Measurements from ENCODE around the gene DDX20. TPM values are rescaled to one million over a fixed set of nuclear protein-coding genes. Genes with fewer than 3 reads are reported as not detected.

Gene DDX20
- total RNA-seq, 1 experiment from 2014 or later = 22.2 TPM

- no peak overlapping the region for H3K4me2 ChIP-seq (ENCODE audit: low read length)
- CTCF ChIA-PET = interaction anchor here (0.7 to 2.2 kb wide), 2 partner anchors 20 to 54 kb away, joined by 4 to 12 read pairs; no protein-coding TSS in a partner anchor
- no peak overlapping the region for H3K9ac ChIP-seq (ENCODE audit: low read length)
- no TSS peak for BruUV-seq (replicated peaks)
- no peaks in the 10 kb centered on the region for H3K9me3 ChIP-seq (ENCODE audit: low read length)
- TF ChIP-seq EZH2phosphoT487 (IDR thresholded peaks at IDR 0.05; ENCODE audit: borderline replicate concordance, low read length) = no peak
- no peak for TF ChIP-seq EZH2 (IDR thresholded peaks at IDR 0.05; ENCODE audit: low read length, unreplicated experiment)
- TF ChIP-seq CTCF (conservative IDR thresholded peaks at IDR 0.05; ENCODE audit: low read depth, low read length) = no peak
- no peak overlapping the region for H2AFZ ChIP-seq (ENCODE audit: low read length)
- H3K9me2 ChIP-seq (replicated peaks; ENCODE audit: low read length) = no peaks in the 10 kb centered on the region
- ATAC-seq = no peak
- POLR2A ChIA-PET (ENCODE audit: unreplicated experiment) = interaction anchor here (0.7 kb wide), 1 partner anchor 11 kb away, joined by 4 read pairs; no protein-coding TSS in a partner anchor
- peaks cover 17% of the 10 kb centered on the region; the same call in 1 of the 2 replicates for H3K36me3 ChIP-seq (ENCODE audit: low read depth, low read length)
- H3K4me1 ChIP-seq (ENCODE audit: insufficient read depth, low read length) = no peaks in the 10 kb centered on the region
- H4K20me1 ChIP-seq (ENCODE audit: low read length) = 0 out of 2 replicates have a peak, but pooled peaks cover 8% of the 10 kb centered on the region
- H3K4me3 ChIP-seq (ENCODE audit: low read length) = no peak overlapping the region
- H3K79me2 ChIP-seq (ENCODE audit: low read length) = no peaks in the 10 kb centered on the region
- H3F3A ChIP-seq (ENCODE audit: low read length, unreplicated experiment) = no peaks in the 10 kb centered on the region
- DNase-seq = no peak
- no peaks in the 10 kb centered on the region for H3K27me3 ChIP-seq (ENCODE audit: low read length)
- no peak overlapping the region for H3K27ac ChIP-seq (ENCODE audit: low read length)
- intact Hi-C loops (cut with micrococcal nuclease) = loop anchor here (2.0 to 5.0 kb wide), 4 partner anchors 111 to 541 kb away; partner anchors contain the start of gene CHI3L2
Observed at GRCh38 chr1:111768023-111768422, 12.3 kb downstream of the DDX20 start.

GRCh38 chr1:111768625-111769024 is 12.9 kb downstream of the DDX20 start:
- no peak overlapping the region for H3K4me2 ChIP-seq (ENCODE audit: low read length)

More at GRCh38 chr1:111768625-111769024, 12.9 kb downstream of the DDX20 start:
- H3K79me2 ChIP-seq (ENCODE audit: low read length) = no peaks in the 10 kb centered on the region
- no peak overlapping the region for H3K27ac ChIP-seq (ENCODE audit: low read length)
- CTCF ChIA-PET = interaction anchor here (0.6 to 2.2 kb wide), 3 partner anchors 20 to 558 kb away, joined by 4 to 12 read pairs (median 5); no protein-coding TSS in a partner anchor
- 0 out of 2 replicates have a peak, but pooled peaks cover 8% of the 10 kb centered on the region for H4K20me1 ChIP-seq (ENCODE audit: low read length)
- no peaks in the 10 kb centered on the region for H3K9me2 ChIP-seq (replicated peaks; ENCODE audit: low read length)
- no peak for TF ChIP-seq EZH2 (IDR thresholded peaks at IDR 0.05; ENCODE audit: low read length, unreplicated experiment)
- no peak for TF ChIP-seq EZH2phosphoT487 (IDR thresholded peaks at IDR 0.05; ENCODE audit: borderline replicate concordance, low read length)
- no peak for TF ChIP-seq CTCF (conservative IDR thresholded peaks at IDR 0.05; ENCODE audit: low read depth, low read length)
- no peaks in the 10 kb centered on the region for H3K4me1 ChIP-seq (ENCODE audit: insufficient read depth, low read length)
- ATAC-seq = no peak
- intact Hi-C loops (cut with micrococcal nuclease) = loop anchor here (1.0 to 5.0 kb wide), 5 partner anchors 53 to 541 kb away; partner anchors contain the start of gene CHI3L2
- H3F3A ChIP-seq (ENCODE audit: low read length, unreplicated experiment) = no peaks in the 10 kb centered on the region
- H3K4me3 ChIP-seq (ENCODE audit: low read length) = no peak overlapping the region
- DNase-seq = no peak
- H2AFZ ChIP-seq (ENCODE audit: low read length) = no peak overlapping the region
- no peaks in the 10 kb centered on the region for H3K9me3 ChIP-seq (ENCODE audit: low read length)
- POLR2A ChIA-PET (ENCODE audit: unreplicated experiment) = interaction anchor here (0.7 kb wide), 1 partner anchor 12 kb away, joined by 4 read pairs; no protein-coding TSS in a partner anchor
- H3K27me3 ChIP-seq (ENCODE audit: low read length) = no peaks in the 10 kb centered on the region
- H3K9ac ChIP-seq (ENCODE audit: low read length) = no peak overlapping the region
- peaks cover 16% of the 10 kb centered on the region; the same call in 1 of the 2 replicates for H3K36me3 ChIP-seq (ENCODE audit: low read depth, low read length)
- BruUV-seq (replicated peaks) = no TSS peak

Measured in PC-3 (cell line).